ENCODE measurements around the gene SPATS2L. TPM values are rescaled to one million over a fixed set of nuclear protein-coding genes. Genes with fewer than 3 reads are reported as not detected.

The SPATS2L gene
- total and polyA plus RNA-seq, 2 of the 13 experiments (the other 11 are each of a cell fraction or from before 2014, with no cell fraction given), result 154 to 212 TPM

DNA sequence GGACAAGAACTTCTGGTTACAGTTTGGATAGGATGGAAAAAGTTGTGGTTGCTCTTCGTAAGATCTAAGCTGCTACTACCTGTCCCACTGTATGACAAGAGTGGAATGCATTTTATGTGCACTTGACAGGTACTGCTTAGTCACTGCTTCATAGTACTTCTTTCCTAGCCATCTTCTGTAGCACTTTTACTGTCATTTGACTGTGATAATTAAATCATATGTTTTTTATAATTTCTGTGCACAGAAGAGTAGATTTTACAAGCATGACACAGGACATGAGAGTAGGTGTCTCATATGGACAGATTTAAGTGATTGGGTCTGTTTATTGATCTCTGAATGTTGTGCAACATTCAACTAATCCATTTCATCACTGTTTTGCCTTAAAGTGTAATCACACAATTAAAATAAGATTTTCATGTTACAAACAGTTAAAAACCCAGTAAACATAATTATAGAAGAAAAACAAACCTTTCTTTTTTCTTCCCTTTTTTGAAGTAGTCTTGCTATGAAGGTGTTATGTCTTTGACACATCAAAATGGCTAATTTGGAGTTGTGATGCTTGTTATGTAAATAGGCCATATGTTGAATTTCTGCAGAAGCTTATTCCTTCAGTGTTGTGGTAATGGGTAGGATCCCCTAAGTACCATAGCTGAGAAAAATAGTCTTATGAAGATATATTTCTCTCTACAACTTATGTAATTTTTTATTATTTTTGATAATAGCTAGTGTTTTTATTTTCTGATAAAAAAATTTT lies 3.0 kb downstream of the SPATS2L start (continued):
- TF ChIP-seq, protein P1, sequence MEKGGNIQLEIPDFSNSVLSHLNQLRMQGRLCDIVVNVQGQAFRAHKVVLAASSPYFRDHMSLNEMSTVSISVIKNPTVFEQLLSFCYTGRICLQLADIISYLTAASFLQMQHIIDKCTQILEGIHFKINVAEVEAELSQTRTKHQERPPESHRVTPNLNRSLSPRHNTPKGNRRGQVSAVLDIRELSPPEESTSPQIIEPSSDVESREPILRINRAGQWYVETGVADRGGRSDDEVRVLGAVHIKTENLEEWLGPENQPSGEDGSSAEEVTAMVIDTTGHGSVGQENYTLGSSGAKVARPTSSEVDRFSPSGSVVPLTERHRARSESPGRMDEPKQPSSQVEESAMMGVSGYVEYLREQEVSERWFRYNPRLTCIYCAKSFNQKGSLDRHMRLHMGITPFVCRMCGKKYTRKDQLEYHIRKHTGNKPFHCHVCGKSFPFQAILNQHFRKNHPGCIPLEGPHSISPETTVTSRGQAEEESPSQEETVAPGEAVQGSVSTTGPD (CRISPR knock-in tag; IDR thresholded peaks at IDR 0.05), result no peak
- TF ChIP-seq POLR2AphosphoS5 (IDR thresholded peaks at IDR 0.05; ENCODE audit: low read depth, low read length), result no peak
- TF ChIP-seq, protein P2, sequence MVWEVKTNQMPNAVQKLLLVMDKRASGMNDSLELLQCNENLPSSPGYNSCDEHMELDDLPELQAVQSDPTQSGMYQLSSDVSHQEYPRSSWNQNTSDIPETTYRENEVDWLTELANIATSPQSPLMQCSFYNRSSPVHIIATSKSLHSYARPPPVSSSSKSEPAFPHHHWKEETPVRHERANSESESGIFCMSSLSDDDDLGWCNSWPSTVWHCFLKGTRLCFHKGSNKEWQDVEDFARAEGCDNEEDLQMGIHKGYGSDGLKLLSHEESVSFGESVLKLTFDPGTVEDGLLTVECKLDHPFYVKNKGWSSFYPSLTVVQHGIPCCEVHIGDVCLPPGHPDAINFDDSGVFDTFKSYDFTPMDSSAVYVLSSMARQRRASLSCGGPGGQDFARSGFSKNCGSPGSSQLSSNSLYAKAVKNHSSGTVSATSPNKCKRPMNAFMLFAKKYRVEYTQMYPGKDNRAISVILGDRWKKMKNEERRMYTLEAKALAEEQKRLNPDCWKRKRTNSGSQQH (CRISPR knock-in tag; IDR thresholded peaks at IDR 0.05; ENCODE audit: low read depth), result 0 out of 2 replicates have a peak, but pooled peaks have one; percentile 29
- TF ChIP-seq MIXL1 (CRISPR knock-in tag; IDR thresholded peaks at IDR 0.05), result no peak
- TF ChIP-seq ZNF569 (CRISPR knock-in tag; IDR thresholded peaks at IDR 0.05; ENCODE audit: borderline replicate concordance), result no peak
- no peak for TF ChIP-seq ZNF354B (CRISPR knock-in tag; IDR thresholded peaks at IDR 0.05)
- TF ChIP-seq ZNF816 (CRISPR knock-in tag; IDR thresholded peaks at IDR 0.05; ENCODE audit: borderline replicate concordance), result no peak
- TF ChIP-seq HCFC1 (IDR thresholded peaks at IDR 0.05; ENCODE audit: low read depth, low read length), result no peak
- TF ChIP-seq NRL (CRISPR knock-in tag; IDR thresholded peaks at IDR 0.05; ENCODE audit: borderline replicate concordance), result no peak
- TF ChIP-seq REL (CRISPR knock-in tag; conservative IDR thresholded peaks at IDR 0.05), result no peak
- no peak for TF ChIP-seq ZNF710 (CRISPR knock-in tag; IDR thresholded peaks at IDR 0.05; ENCODE audit: borderline replicate concordance)
- TF ChIP-seq SKI (IDR thresholded peaks at IDR 0.05; ENCODE audit: partially characterized antibody), result no peak
- no peak for TF ChIP-seq TCF12 (IDR thresholded peaks at IDR 0.05)
- no peak for TF ChIP-seq TCF12 (CRISPR knock-in tag; IDR thresholded peaks at IDR 0.05)
- no peak for TF ChIP-seq HNRNPK (IDR thresholded peaks at IDR 0.05; ENCODE audit: low read depth, low read length, poor library complexity, severe bottlenecking)
- TF ChIP-seq CEBPB (IDR thresholded peaks at IDR 0.05; ENCODE audit: borderline replicate concordance, low read depth, low read length), result peak; percentile 94
- TF ChIP-seq ZNF674 (CRISPR knock-in tag; IDR thresholded peaks at IDR 0.05; ENCODE audit: low read depth), result no peak
- TF ChIP-seq ZNF362 (CRISPR knock-in tag; IDR thresholded peaks at IDR 0.05; ENCODE audit: borderline replicate concordance), result no peak
- no peak for TF ChIP-seq SP140L (CRISPR knock-in tag; IDR thresholded peaks at IDR 0.05; ENCODE audit: borderline replicate concordance)
- no peak for TF ChIP-seq HNF1B (CRISPR knock-in tag; IDR thresholded peaks at IDR 0.05)
- no peak for TF ChIP-seq TCF7 (IDR thresholded peaks at IDR 0.05; ENCODE audit: low read depth)
- TF ChIP-seq PHF20 (CRISPR knock-in tag; IDR thresholded peaks at IDR 0.05), result no peak
- no peak for TF ChIP-seq KAT8 (CRISPR knock-in tag; IDR thresholded peaks at IDR 0.05)
